K562 (cell line): ENCODE data around the gene PDE8B. TPM values are rescaled to one million over a fixed set of nuclear protein-coding genes. Genes with fewer than 3 reads are reported as not detected.

Experiments used
- ATAC-seq: fragments of 200-7000 bp; cut with Tn5 transposase; 3 replicates; pipeline ENCODE4 v1.9.1; 2020; ENCODE audit warnings: moderate library complexity
- BruUV-seq: library from RNA; stranded (reverse); fragments of 400-500 nt; replicated peaks from 2 replicates; lab custom pipeline; 2021; lab: Mats Ljungman, UMichigan
- CTCF ChIA-PET: fragments of 300-600 bp; formaldehyde crosslinking; extraction: SDS; loops from one replicate; lab custom pipeline; 2021; ENCODE audit warnings: low intra/inter-chr PET ratio; lab: Yijun Ruan, JAX
- POLR2A ChIA-PET: fragments of 300-600, 350-650 bp; sonication (Branson Sonifier 250); formaldehyde crosslinking; extraction: SDS; loops from one replicate; lab custom pipeline; 2021; ENCODE audit warnings: antibody characterized with exemption, inconsistent platforms; lab: Yijun Ruan, JAX
- DNase-seq, 4 experiments: peaks; one replicate each; pipeline versions ENCODE4 v3.0.0 to v3.0.0-alpha.2; 2011 to 2018; ENCODE audit warnings: low spot score in 3 of 4, mixed read lengths in 3 of 4; ENCODE audit errors: extremely low read depth in 1 of 4
- FAIRE-seq: peaks from 2 replicates; lab custom pipeline; 2011; peaks lifted over from hg19 to GRCh38; lab: Jason Lieb, UNC
- H2AFZ ChIP-seq: 2 replicates; pipeline ENCODE4 v1.6.0; 2011; ENCODE audit warnings: low read depth, low read length, control low read depth, inconsistent platforms
- H3K27ac ChIP-seq: fragments of 200-600 bp; 3 replicates; pipeline ENCODE4 v1.8.0; 2011; ENCODE audit warnings: low read depth, mild to moderate bottlenecking, control low read depth, inconsistent platforms, low read length, moderate library complexity, mixed read lengths; ENCODE audit errors: extremely low read depth
- H3K27me3 ChIP-seq, 2 experiments: fragments of 300-600 bp in 1 of 2; 2 replicates in 1 of 2; 3 replicates in 1 of 2; pipeline versions ENCODE4 v1.6.0 to v1.8.0; 2011; ENCODE audit warnings: inconsistent platforms in 2 of 2, low read length in 2 of 2, mild to moderate bottlenecking in 1 of 2, mixed read lengths in 1 of 2, moderate library complexity in 1 of 2; ENCODE audit not compliant: control insufficient read depth in 2 of 2, insufficient read depth in 2 of 2
- H3K36me3 ChIP-seq: fragments of 300-600 bp; 3 replicates; pipeline ENCODE4 v1.8.0; 2011; ENCODE audit warnings: mild to moderate bottlenecking, low read length, inconsistent platforms; ENCODE audit not compliant: control insufficient read depth, insufficient read depth
- H3K4me1 ChIP-seq, 2 experiments: fragments of 200-600 bp in 1 of 2; replicated peaks in 1 of 2; 2 replicates in 1 of 2; 3 replicates in 1 of 2; pipeline versions ENCODE4 v1.5.1 to v1.8.0; 2011; ENCODE audit warnings: inconsistent platforms in 2 of 2, low read length in 2 of 2, mild to moderate bottlenecking in 1 of 2, mixed read lengths in 1 of 2, moderate library complexity in 1 of 2; ENCODE audit not compliant: control insufficient read depth in 2 of 2, insufficient read depth in 2 of 2
- H3K4me2 ChIP-seq: 2 replicates; pipeline ENCODE4 v1.6.1; 2011; ENCODE audit warnings: low read length, control low read depth, inconsistent platforms, mixed read lengths; ENCODE audit not compliant: insufficient read depth
- H3K4me3 ChIP-seq: fragments of 200-600 bp; sonication (generic), shearing (Covaris generic); 2 replicates; pipeline ENCODE4 v1.5.1; 2016; ENCODE audit warnings: control low read depth, inconsistent platforms
- H3K79me2 ChIP-seq: fragments of 200-600 bp; 3 replicates; pipeline ENCODE4 v1.8.0; 2011; ENCODE audit warnings: low read length, inconsistent platforms; ENCODE audit not compliant: control insufficient read depth, insufficient read depth
- H3K9ac ChIP-seq, 2 experiments: 2 replicates each; pipeline versions ENCODE4 v1.6.0 to v1.6.1; 2011; ENCODE audit warnings: low read depth in 2 of 2, low read length in 2 of 2, control low read depth in 1 of 2, inconsistent platforms in 1 of 2, mild to moderate bottlenecking in 1 of 2, mixed read lengths in 1 of 2; ENCODE audit not compliant: insufficient read depth in 1 of 2
- H3K9me1 ChIP-seq: one replicate; pipeline ENCODE4 v1.6.0; 2011; ENCODE audit warnings: inconsistent platforms, mild to moderate bottlenecking, low read length, moderate library complexity; ENCODE audit not compliant: control insufficient read depth, insufficient read depth
- H3K9me3 ChIP-seq: replicated peaks from 2 replicates; pipeline ENCODE4 v1.5.1; 2011; ENCODE audit warnings: low read depth, low read length, inconsistent platforms; ENCODE audit not compliant: control insufficient read depth, insufficient read depth
- H4K20me1 ChIP-seq: replicated peaks from 2 replicates; pipeline ENCODE4 v1.6.1; 2011; ENCODE audit warnings: low read length, inconsistent platforms, mixed read lengths; ENCODE audit not compliant: control insufficient read depth, insufficient read depth
- IRF2 ChIP-seq: sonication (generic); formaldehyde crosslinking; IDR thresholded peaks from 2 replicates; pipeline ENCODE4 v1.8.1; 2022; ENCODE audit warnings: mild to moderate bottlenecking, missing genetic modification reagents
- MXI1 ChIP-seq: IDR thresholded peaks from 2 replicates; pipeline ENCODE4 v1.6.1; 2011; ENCODE audit warnings: low read depth, mild to moderate bottlenecking, improper control_type of control experiment, low read length
- WGBS: fragments of 100-300 bp; shearing (Covaris generic); methylation state at CpG from one replicate; pipeline ENCODE4 v1.1.6; 2016; ENCODE audit warnings: low coverage, mixed read lengths; ENCODE audit not compliant: insufficient coverage; ENCODE audit errors: missing lambda C conversion rate; 5-methylcytosine and 5-hydroxymethylcytosine counted together
- in situ Hi-C: fragments of 300-500 bp; cut with MboI; formaldehyde crosslinking; loops from 4 replicates; pipeline ENCODE4 v1.15.0; 2018; ENCODE audit warnings: inconsistent platforms, mixed read lengths
- intact Hi-C: fragments of 100-400 bp; cut with micrococcal nuclease; formaldehyde crosslinking; loops from 2 replicates; pipeline ENCODE4 v1.14.2; 2022
- polyA plus RNA-seq, 8 experiments: library from polyadenylated mRNA; depleted of rRNA in 4 of 8; stranded (reverse) in 5 of 8; unstranded in 3 of 8; fragments of >200 nt; fragmentation: Nextera tagmentation in 2 of 8; fragmentation: Illumina TruSeq in 1 of 8; extraction: Ambion mirVana in 2 of 8; extraction: Trizol in 1 of 8; gene quantifications; 2 replicates each; pipeline versions ENCODE4 v1.2.1 to v1.2.3, GENCODE V29; 2011 to 2014; ENCODE audit warnings: inconsistent platforms in 1 of 8, missing spikeins in 1 of 8
- total RNA-seq, 7 experiments: library from RNA; depleted of rRNA in 6 of 7; stranded (reverse); fragments of >200 nt in 6 of 7; fragmentation: Illumina TruSeq in 2 of 7; extraction: Trizol in 2 of 7; gene quantifications; 2 replicates each; pipeline versions ENCODE4 v1.2.1 to v1.2.3, GENCODE V29; 2011 to 2021; ENCODE audit warnings: low replicate concordance in 1 of 7
- TF ChIP-seq, protein P1 (sequence below): fragments of 250-450 bp; sonication (Bioruptor Pico); IDR thresholded peaks from 2 replicates; pipeline ENCODE4 v1.5.0; 2020; ENCODE audit warnings: mild to moderate bottlenecking, borderline replicate concordance
- TF ChIP-seq, protein P2 (sequence below), 2 experiments: IDR thresholded peaks; 2 replicates each; pipeline ENCODE4 v1.6.1; 2011; ENCODE audit warnings: borderline replicate concordance in 1 of 2, control low read depth in 1 of 2, low read depth in 1 of 2, low read length in 1 of 2, mild to moderate bottlenecking in 1 of 2, mixed read lengths in 1 of 2, moderate library complexity in 1 of 2; ENCODE audit not compliant: insufficient read depth in 1 of 2, insufficient read length in 1 of 2, poor library complexity in 1 of 2, severe bottlenecking in 1 of 2; ENCODE audit errors: extremely low read depth in 1 of 2

Gene PDE8B
- total and polyA plus RNA-seq, 9 of the 15 experiments (the other 6 are each of a cell fraction or from before 2014, with no cell fraction given), result 0.15 to 0.28 TPM; not detected in 7

DNA sequence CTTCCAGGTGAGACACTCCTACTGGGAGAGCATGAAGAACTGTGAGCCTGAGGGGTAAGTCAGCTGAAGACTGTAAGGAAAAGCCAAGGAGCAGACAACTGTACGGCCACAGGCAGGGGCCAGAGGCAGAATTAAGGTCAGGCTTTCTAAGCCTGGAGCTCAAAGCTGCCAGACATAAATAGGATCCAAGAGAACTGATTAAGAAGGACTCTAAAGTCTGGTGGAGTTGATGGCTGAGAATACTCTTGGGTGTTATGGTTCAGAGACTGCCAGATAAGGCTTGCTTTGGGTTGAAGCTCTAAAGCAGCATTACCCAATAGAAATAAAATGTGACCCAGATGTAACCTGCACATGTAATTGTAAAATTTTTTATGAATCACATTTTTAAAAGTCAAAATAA lies 12.2 kb downstream of the PDE8B start:
- Histone ChIP-seq H3K27ac (no peak overlapping the region), H3K9ac (no peak overlapping the region), H3K27me3 (peaks cover 0 to 20% of the 10 kb centered on the region in 2 experiments; a peak in 3 of 5 replicates), H3K79me2 (no peaks in the 10 kb centered on the region), H3K36me3 (no peaks in the 10 kb centered on the region), H3K9me3 (no peaks in the 10 kb centered on the region), H2AFZ (no peak overlapping the region), H3K4me2 (no peak overlapping the region), H3K9me1 (no peaks in the 10 kb centered on the region), H3K4me3 (no peak overlapping the region), H4K20me1 (no peaks in the 10 kb centered on the region), H3K4me1 (no peaks in the 10 kb centered on the region)
- no TSS peak for BruUV-seq
- intact Hi-C loops (no loop called here), in situ Hi-C loops (no loop called here)
- ChIA-PET CTCF (no interaction called here), POLR2A (interaction anchor here (0.9 kb wide), 1 partner anchor 20 kb away, joined by 4 read pairs; no protein-coding TSS in a partner anchor)
- TF ChIP-seq, protein P1, sequence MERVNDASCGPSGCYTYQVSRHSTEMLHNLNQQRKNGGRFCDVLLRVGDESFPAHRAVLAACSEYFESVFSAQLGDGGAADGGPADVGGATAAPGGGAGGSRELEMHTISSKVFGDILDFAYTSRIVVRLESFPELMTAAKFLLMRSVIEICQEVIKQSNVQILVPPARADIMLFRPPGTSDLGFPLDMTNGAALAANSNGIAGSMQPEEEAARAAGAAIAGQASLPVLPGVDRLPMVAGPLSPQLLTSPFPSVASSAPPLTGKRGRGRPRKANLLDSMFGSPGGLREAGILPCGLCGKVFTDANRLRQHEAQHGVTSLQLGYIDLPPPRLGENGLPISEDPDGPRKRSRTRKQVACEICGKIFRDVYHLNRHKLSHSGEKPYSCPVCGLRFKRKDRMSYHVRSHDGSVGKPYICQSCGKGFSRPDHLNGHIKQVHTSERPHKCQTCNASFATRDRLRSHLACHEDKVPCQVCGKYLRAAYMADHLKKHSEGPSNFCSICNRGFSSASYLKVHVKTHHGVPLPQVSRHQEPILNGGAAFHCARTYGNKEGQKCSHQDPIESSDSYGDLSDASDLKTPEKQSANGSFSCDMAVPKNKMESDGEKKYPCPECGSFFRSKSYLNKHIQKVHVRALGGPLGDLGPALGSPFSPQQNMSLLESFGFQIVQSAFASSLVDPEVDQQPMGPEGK (CRISPR knock-in tag), result no peak
- ATAC-seq (no peak), DNase-seq (no peak), FAIRE-seq (no peak)
- 11% methylated on average over 1 of the region's 1 CpG for WGBS

- Histone ChIP-seq H3K79me2 (no peaks in the 10 kb centered on the region), H3K27ac (no peak overlapping the region), H3K9me3 (no peaks in the 10 kb centered on the region), H3K27me3 (peaks cover 0 to 20% of the 10 kb centered on the region in 2 experiments; a peak in 3 of 5 replicates), H4K20me1 (0 out of 2 replicates have a peak, but pooled peaks cover 4% of the 10 kb centered on the region), H3K9me1 (no peaks in the 10 kb centered on the region), H3K4me2 (no peak overlapping the region), H3K36me3 (no peaks in the 10 kb centered on the region), H2AFZ (no peak overlapping the region), H3K9ac (no peak overlapping the region)
- DNase-seq, result no peak
- ATAC-seq, result no peak
- BruUV-seq, result no TSS peak
- POLR2A ChIA-PET, result no interaction called here
- WGBS, result 4% methylated on average over 4 of the region's 4 CpGs
- FAIRE-seq, result no peak
- CTCF ChIA-PET, result no interaction called here
- intact Hi-C loops, result no loop called here
- TF ChIP-seq MXI1 (no peak), IRF2 (CRISPR knock-in tag) (no peak)
- TF ChIP-seq, protein P2, sequence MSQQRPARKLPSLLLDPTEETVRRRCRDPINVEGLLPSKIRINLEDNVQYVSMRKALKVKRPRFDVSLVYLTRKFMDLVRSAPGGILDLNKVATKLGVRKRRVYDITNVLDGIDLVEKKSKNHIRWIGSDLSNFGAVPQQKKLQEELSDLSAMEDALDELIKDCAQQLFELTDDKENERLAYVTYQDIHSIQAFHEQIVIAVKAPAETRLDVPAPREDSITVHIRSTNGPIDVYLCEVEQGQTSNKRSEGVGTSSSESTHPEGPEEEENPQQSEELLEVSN (IDR thresholded peaks at IDR 0.05; ENCODE audit: borderline replicate concordance in 1 of 2, extremely low read depth in 1 of 2, insufficient read depth in 1 of 2, insufficient read length in 1 of 2, low read depth in 1 of 2, low read length in 1 of 2, poor library complexity in 1 of 2, severe bottlenecking in 1 of 2), result no peak
- TF ChIP-seq, all 486 proteins: peak for 0
- Histone ChIP-seq H3K4me3 (no peak overlapping the region), H3K4me1 (no peaks in the 10 kb centered on the region)
- in situ Hi-C loops, result no loop called here
Observed at GRCh38 chr5:77223653-77224052, 13.2 kb downstream of the PDE8B start.
